Cardiac muscle cell (in vitro differentiated cells and primary cell): ENCODE measurements around the gene CD7. TPM values are rescaled to one million over a fixed set of nuclear protein-coding genes. Genes with fewer than 3 reads are reported as not detected.
A peak's percentile ranks its signal among the peaks of the same experiment; 100 is the strongest.

ENCODE experiments used
- DNase-seq, 2 donors: peaks; one replicate each; pipeline versions ENCODE4 v3.0.0 to v3.0.0-alpha.2; 2010 to 2017; ENCODE audit warnings: low read depth in 1 of 2, low spot score in 1 of 2
- H3K27ac ChIP-seq: fragments of 200-600 bp; sonication (generic); 2 replicates; pipeline ENCODE4 v1.5.1; 2016
- H3K27me3 ChIP-seq: fragments of 200-600 bp; sonication (generic); 2 replicates; pipeline ENCODE4 v1.6.0; 2016; ENCODE audit warnings: control low read depth
- H3K36me3 ChIP-seq: fragments of 200-600 bp; sonication (generic); 2 replicates; pipeline ENCODE4 v1.5.1; 2016; ENCODE audit warnings: control low read depth
- H3K4me1 ChIP-seq: fragments of 200-600 bp; sonication (generic); 2 replicates; pipeline ENCODE4 v1.8.1; 2017; ENCODE audit warnings: low read depth, mild to moderate bottlenecking, mixed run types
- H3K4me3 ChIP-seq: fragments of 200-600 bp; sonication (generic); 2 replicates; pipeline ENCODE4 v1.5.1; 2016; ENCODE audit warnings: mild to moderate bottlenecking
- H3K9me3 ChIP-seq: fragments of 200-600 bp; sonication (generic); 2 replicates; pipeline ENCODE4 v1.5.1; 2017; ENCODE audit warnings: low read depth, mild to moderate bottlenecking, control low read depth
- polyA plus RNA-seq: library from polyadenylated mRNA; unstranded; fragments of >200 nt; fragmentation: Nextera tagmentation; extraction: Ambion mirVana; gene quantifications from 2 replicates; pipeline ENCODE4 v1.2.1, GENCODE V29; 2016
- total RNA-seq: library from RNA; depleted of rRNA; stranded (reverse); fragments of >200 nt; gene quantifications from 2 replicates; pipeline ENCODE4 v1.2.3, GENCODE V29; 2016
- TF ChIP-seq, protein P1 (sequence below): IDR thresholded peaks from 2 replicates; pipeline ENCODE4 v1.5.1; 2012; ENCODE audit warnings: low read depth, mild to moderate bottlenecking, low read length

Gene CD7
- total and polyA plus RNA-seq, 2 experiments from 2014 or later: 0.38 TPM; not detected in 1

DNA sequence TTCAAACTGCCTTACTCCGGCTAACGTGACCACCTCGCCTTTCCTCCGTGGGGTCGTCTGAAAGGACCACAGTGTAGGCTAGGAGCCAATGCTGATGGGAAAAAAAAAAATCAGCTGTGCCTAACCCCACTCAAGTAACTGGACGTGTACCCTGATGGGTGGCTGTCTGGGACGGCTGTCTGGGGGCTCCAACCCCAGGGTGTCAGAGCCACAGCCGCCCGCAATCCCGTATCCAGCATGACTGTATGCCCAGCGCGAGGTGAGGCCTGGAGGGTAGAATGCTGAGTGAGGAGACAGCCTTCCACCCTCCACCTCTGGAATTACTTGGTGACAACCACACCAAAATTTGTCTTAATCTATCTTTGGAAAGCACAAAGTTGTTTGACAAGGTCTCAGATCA lies 46.8 kb downstream of the CD7 start:
- no peaks in the 10 kb centered on the region for H3K9me3 ChIP-seq
- H3K27me3 ChIP-seq: no peaks in the 10 kb centered on the region
- DNase-seq: no peak
- TF ChIP-seq, protein P1, sequence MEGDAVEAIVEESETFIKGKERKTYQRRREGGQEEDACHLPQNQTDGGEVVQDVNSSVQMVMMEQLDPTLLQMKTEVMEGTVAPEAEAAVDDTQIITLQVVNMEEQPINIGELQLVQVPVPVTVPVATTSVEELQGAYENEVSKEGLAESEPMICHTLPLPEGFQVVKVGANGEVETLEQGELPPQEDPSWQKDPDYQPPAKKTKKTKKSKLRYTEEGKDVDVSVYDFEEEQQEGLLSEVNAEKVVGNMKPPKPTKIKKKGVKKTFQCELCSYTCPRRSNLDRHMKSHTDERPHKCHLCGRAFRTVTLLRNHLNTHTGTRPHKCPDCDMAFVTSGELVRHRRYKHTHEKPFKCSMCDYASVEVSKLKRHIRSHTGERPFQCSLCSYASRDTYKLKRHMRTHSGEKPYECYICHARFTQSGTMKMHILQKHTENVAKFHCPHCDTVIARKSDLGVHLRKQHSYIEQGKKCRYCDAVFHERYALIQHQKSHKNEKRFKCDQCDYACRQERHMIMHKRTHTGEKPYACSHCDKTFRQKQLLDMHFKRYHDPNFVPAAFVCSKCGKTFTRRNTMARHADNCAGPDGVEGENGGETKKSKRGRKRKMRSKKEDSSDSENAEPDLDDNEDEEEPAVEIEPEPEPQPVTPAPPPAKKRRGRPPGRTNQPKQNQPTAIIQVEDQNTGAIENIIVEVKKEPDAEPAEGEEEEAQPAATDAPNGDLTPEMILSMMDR: no peak
- H3K36me3 ChIP-seq: peaks cover 19% of the 10 kb centered on the region
- peaks cover 48% of the 10 kb centered on the region for H3K4me1 ChIP-seq
- H3K27ac ChIP-seq: no peak overlapping the region
- no peak overlapping the region for H3K4me3 ChIP-seq

DNA sequence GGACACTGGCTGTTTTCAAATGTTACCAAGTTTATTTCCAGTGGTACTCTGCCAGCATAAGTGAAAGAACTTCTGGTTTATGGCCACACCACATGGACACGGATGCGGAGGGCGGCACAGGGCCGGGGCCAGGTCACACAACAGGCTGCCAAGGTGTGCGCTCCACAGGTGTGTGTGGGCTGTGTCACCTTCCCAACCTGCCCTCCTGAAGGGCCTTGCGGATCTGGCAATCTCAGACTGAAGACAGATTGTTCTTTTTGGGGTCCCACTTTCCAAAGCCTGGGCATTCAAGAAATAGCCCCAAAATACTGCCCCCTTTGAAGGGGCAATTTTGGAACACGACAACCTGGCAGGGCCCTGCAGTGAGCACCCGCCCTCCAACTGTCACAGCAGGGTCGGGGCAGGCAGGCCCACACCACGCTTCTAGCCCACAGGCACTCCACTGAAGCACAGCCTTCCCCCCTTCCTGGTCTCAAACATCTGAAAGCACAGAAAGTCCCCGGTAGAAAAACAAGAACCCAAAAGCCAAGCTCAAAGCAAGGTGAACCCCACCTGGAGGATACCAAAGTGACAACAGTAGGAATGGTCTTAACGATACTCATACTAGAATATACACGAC lies 47.4 kb downstream of the CD7 start:
- Histone ChIP-seq H3K27ac (no peak overlapping the region), H3K9me3 (no peaks in the 10 kb centered on the region)

DNA sequence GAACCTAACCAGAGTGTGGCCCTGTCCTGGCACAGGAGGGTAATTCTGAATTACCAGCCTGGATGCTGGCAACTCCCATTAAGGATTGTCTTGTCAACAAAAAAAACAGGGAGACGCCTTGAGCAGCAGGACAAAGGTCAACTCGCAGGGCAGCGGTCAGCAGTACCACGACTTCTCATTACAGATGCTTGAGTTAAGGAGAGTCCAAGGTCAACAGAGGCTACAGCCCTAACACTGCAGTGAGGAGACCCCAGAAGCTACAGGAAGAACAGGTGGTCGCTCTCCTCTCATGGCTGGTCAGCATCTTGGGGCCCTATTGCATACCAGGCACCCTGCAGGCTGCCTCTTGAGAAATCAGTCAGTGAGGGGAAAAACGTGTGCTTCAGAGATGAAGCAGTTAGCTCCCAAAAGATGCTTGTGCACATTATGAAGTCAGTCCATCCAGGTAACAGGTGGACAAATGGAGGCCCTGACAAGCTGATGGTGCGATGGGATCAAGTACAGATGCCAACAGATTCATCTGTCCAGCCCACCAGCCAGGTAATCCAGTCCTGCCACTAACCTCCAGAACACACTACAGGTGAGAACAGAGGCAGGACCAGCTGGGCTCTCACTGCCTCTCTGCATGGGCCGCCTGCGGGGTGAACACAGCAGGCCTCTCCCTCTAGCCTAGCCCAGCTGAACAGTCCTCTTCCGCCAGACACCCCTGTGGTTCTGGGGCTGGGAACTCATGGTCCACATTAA lies 48.1 kb downstream of the CD7 start:
- Histone ChIP-seq H3K9me3 (no peaks in the 10 kb centered on the region), H3K27me3 (no peaks in the 10 kb centered on the region), H3K4me1 (peaks cover 48% of the 10 kb centered on the region), H3K4me3 (no peak overlapping the region), H3K27ac (no peak overlapping the region), H3K36me3 (peaks cover 30% of the 10 kb centered on the region)
- TF ChIP-seq, protein P1: no peak
- DNase-seq: no peak

More for the DNA sequence above, 47.4 kb downstream of the CD7 start:
- Histone ChIP-seq H3K4me1 (peaks cover 48% of the 10 kb centered on the region), H3K36me3 (peaks cover 26% of the 10 kb centered on the region), H3K4me3 (no peak overlapping the region), H3K27me3 (no peaks in the 10 kb centered on the region)
- TF ChIP-seq, protein P1: no peak
- no peak for DNase-seq

DNA sequence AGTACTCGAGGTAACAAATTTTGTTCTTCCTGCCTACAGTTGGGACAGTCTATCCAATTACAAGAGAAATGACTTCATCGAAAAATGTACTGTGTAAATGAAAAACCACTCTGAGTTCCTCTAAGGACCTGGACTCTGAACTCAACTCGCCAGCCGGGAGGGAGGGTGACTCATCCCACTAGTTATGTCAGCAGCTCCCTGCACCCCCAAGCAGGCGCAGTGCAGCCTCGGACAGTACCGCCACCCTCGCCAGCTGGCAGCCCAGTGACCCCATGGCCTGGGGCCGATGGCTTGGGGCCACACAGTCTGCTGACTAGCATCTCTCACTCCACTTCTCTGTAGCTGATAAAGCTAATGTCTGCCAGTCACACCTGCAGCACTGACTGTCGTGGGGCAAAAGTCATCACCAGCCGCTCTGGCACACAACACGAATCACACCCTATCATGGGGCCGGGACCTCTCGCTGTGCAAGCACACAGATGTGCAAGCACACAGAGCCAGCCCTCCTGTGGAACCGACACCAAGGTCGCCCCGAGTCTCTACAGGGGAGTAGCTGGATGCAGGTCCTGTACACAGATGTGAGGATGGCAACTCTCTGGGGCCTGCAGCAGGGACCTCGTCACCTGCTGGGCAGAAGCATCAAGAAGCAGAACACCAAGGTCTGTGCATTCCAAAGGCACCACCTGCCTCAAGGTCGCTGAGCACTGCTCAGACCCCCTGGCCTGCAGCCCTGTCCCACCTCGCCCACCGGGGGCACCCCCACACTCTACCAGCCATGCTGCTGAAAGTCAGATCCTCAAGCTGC lies 49.6 kb downstream of the CD7 start:
- peaks cover 48% of the 10 kb centered on the region for H3K4me1 ChIP-seq
- peak in 1 of 2 donors; percentile 94 for DNase-seq
- H3K27ac ChIP-seq: peak overlapping the region; percentile 74
- TF ChIP-seq, protein P1: no peak
- peaks cover 34% of the 10 kb centered on the region for H3K36me3 ChIP-seq
- H3K9me3 ChIP-seq: no peaks in the 10 kb centered on the region
- no peak overlapping the region for H3K4me3 ChIP-seq
- no peaks in the 10 kb centered on the region for H3K27me3 ChIP-seq

DNA sequence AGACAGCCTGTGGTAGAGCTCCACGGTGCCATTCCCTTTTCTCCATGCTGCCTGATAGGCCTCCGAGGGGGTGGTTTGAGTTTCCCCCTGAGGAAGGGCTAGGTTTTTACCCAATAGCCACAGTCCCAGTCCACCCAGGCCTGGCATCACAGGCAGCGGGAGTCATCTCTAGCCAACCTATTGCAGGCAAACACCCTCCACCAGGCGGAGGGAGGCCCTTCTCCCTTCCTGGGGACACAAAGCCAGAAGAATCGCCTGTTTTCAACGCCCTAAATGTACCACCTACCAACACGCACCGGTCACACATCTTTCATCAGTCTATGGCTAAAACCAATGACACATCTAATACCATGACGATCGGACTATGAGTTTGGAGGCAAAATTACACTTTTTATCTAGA lies 51.3 kb downstream of the CD7 start:
- DNase-seq: no peak
- Histone ChIP-seq H3K4me3 (no peak overlapping the region), H3K27me3 (no peaks in the 10 kb centered on the region), H3K4me1 (peaks cover 38% of the 10 kb centered on the region), H3K27ac (no peak overlapping the region), H3K9me3 (no peaks in the 10 kb centered on the region), H3K36me3 (peaks cover 38% of the 10 kb centered on the region)
- TF ChIP-seq, protein P1: no peak

Other genes with a start within 250 kb of the CD7 start
- 276 and 279 TPM in 2 replicates for gene FASN, start 219.4 kb downstream of the CD7 start, total RNA-seq
- gene FASN, start 219.4 kb downstream of the CD7 start, polyA plus RNA-seq: 61.8 and 85.9 TPM in 2 replicates
- 28.3 and 46.2 TPM in 2 replicates for gene CCDC57, start 104.8 kb downstream of the CD7 start, total RNA-seq
- gene CCDC57, start 104.8 kb downstream of the CD7 start, polyA plus RNA-seq: 53.5 and 56.0 TPM in 2 replicates
- 313 and 327 TPM in 2 replicates for gene SLC16A3, start 88.6 kb downstream of the CD7 start, total RNA-seq
- 55.6 and 63.2 TPM in 2 replicates for gene SLC16A3, start 88.6 kb downstream of the CD7 start, polyA plus RNA-seq
- 40.3 and 53.1 TPM in 2 replicates for gene CSNK1D, start 43.9 kb downstream of the CD7 start, total RNA-seq
- gene CSNK1D, start 43.9 kb downstream of the CD7 start, polyA plus RNA-seq: 106 and 134 TPM in 2 replicates
- 0.56 TPM in 1 of 2 replicates, not detected in the other for gene SECTM1, start 16.2 kb upstream of the CD7 start, total RNA-seq
- not detected in 2 replicates for gene SECTM1, start 16.2 kb upstream of the CD7 start, polyA plus RNA-seq
- 0.28 and 0.51 TPM in 2 replicates for gene TEX19, start 41.6 kb upstream of the CD7 start, total RNA-seq
- not detected in 2 replicates for gene TEX19, start 41.6 kb upstream of the CD7 start, polyA plus RNA-seq
- gene UTS2R, start 54.2 kb upstream of the CD7 start, total RNA-seq: 4.4 and 10.8 TPM in 2 replicates
- gene UTS2R, start 54.2 kb upstream of the CD7 start, polyA plus RNA-seq: 4.1 and 5.0 TPM in 2 replicates
- 39.0 and 49.9 TPM in 2 replicates for gene HEXD, start 100.7 kb upstream of the CD7 start, total RNA-seq
- gene HEXD, start 100.7 kb upstream of the CD7 start, polyA plus RNA-seq: 49.0 and 58.0 TPM in 2 replicates
- gene OGFOD3, start 101.0 kb upstream of the CD7 start, total RNA-seq: 38.6 and 45.2 TPM in 2 replicates
- 26.1 and 32.5 TPM in 2 replicates for gene OGFOD3, start 101.0 kb upstream of the CD7 start, polyA plus RNA-seq
- gene CYBC1, start 133.1 kb upstream of the CD7 start, total RNA-seq: 48.6 and 52.7 TPM in 2 replicates
- gene CYBC1, start 133.1 kb upstream of the CD7 start, polyA plus RNA-seq: 65.5 and 71.3 TPM in 2 replicates
- gene NARF, start 141.1 kb upstream of the CD7 start, total RNA-seq: 105 and 113 TPM in 2 replicates
- gene NARF, start 141.1 kb upstream of the CD7 start, polyA plus RNA-seq: 215 and 258 TPM in 2 replicates
- gene FOXK2, start 202.1 kb upstream of the CD7 start, total RNA-seq: 44.5 and 63.0 TPM in 2 replicates
- gene FOXK2, start 202.1 kb upstream of the CD7 start, polyA plus RNA-seq: 22.0 and 26.7 TPM in 2 replicates